ENCODE results near the gene ANKRD12. TPM values are rescaled to one million over a fixed set of nuclear protein-coding genes. Genes with fewer than 3 reads are reported as not detected.
A peak's percentile ranks its signal among the peaks of the same experiment; 100 is the strongest.

Gene ANKRD12
- polyA plus RNA-seq, 1 experiment = 10.4 TPM

DNA sequence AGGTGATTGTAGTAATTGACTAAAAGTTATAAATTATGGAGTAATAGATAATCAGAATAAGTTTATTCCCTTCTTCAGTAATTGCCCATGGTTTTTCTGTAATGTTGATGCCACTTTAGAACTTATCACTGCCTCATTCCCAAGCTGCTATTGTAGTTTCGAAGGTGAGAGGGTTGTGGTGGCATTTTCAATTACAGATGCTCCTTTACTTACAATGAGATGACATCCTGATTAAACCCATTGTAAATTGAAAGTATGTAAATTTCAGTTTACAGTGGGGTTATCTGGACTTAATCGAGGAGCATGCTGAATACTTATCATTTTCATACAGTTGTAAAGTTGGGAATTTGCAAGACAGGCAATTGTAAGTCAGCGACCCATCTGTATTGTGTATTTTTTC is 31.2 kb upstream of the ANKRD12 start:
- ChIA-PET POLR2A (interaction anchor here (0.9 kb wide), 1 partner anchor 11 kb away, joined by 6 read pairs; no protein-coding TSS in a partner anchor), CTCF (no interaction called here)
- Histone ChIP-seq H3K9me3 (ENCODE audit: control insufficient read depth, insufficient read depth, low read length) (peaks cover 3% of the 10 kb centered on the region; the same call in 1 of the 2 replicates), H3K27ac (ENCODE audit: low read depth, low read length) (no peak overlapping the region), H3K27me3 (ENCODE audit: control insufficient read depth, insufficient read depth, low read length) (no peaks in the 10 kb centered on the region), H3K4me3 (ENCODE audit: low read depth, low read length) (peak overlapping the region; percentile 83)
- no peak for DNase-seq (ENCODE audit: low read depth, low spot score)
- TF ChIP-seq CTCF (IDR thresholded peaks at IDR 0.05; ENCODE audit: low read depth, low read length) = no peak

DNA sequence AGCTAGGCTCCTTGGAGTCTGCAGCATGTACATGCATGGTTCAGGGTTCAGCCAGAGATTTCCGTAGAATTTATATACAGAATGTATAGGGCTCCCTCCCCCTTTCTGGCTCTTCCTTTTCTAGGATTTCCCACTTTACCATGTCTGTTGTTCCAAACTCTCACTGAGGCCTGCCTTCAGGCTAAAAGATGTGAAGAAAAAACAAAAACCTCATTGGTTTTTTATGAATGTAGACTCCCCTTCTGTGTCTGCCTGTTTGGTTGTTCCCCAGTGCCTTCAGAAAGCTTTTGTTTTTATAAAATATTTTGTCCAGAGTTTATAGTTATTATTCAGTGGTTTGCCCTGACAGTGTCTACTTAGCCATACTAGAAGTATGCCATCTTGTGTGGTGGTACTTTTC is 30.5 kb upstream of the ANKRD12 start:
- ChIA-PET POLR2A (no interaction called here), CTCF (interaction anchor here (0.7 kb wide), 1 partner anchor 33 kb away, joined by 3 read pairs; no protein-coding TSS in a partner anchor)
- no peaks in the 10 kb centered on the region for H3K27me3 ChIP-seq (ENCODE audit: control insufficient read depth, insufficient read depth, low read length)
- no peak for TF ChIP-seq CTCF (IDR thresholded peaks at IDR 0.05; ENCODE audit: low read depth, low read length)
- DNase-seq (ENCODE audit: low read depth, low spot score) = no peak
- peaks cover 3% of the 10 kb centered on the region; the same call in 1 of the 2 replicates for H3K9me3 ChIP-seq (ENCODE audit: control insufficient read depth, insufficient read depth, low read length)
- H3K27ac ChIP-seq (ENCODE audit: low read depth, low read length) = no peak overlapping the region
- peak overlapping the region; percentile 83 for H3K4me3 ChIP-seq (ENCODE audit: low read depth, low read length)

GRCh38 chr18:9106800-9107584 is 29.6 kb upstream of the ANKRD12 start:
- Histone ChIP-seq H3K27me3 (ENCODE audit: control insufficient read depth, insufficient read depth, low read length) (no peaks in the 10 kb centered on the region), H3K9me3 (ENCODE audit: control insufficient read depth, insufficient read depth, low read length) (peaks cover 3% of the 10 kb centered on the region; the same call in 1 of the 2 replicates), H3K4me3 (ENCODE audit: low read depth, low read length) (no peak overlapping the region; the same call in 1 of the 2 replicates), H3K27ac (ENCODE audit: low read depth, low read length) (no peak overlapping the region)
- ChIA-PET CTCF (no interaction called here), POLR2A (no interaction called here)
- no peak for TF ChIP-seq CTCF (IDR thresholded peaks at IDR 0.05; ENCODE audit: low read depth, low read length)
- no peak for DNase-seq (ENCODE audit: low read depth, low spot score)

- ChIA-PET CTCF (interaction anchor here (1.2 kb wide), 1 partner anchor 35 kb away, joined by 7 read pairs; no protein-coding TSS in a partner anchor), POLR2A (no interaction called here)
- H3K4me3 ChIP-seq (ENCODE audit: low read depth, low read length) = no peak overlapping the region
- no peak for DNase-seq (ENCODE audit: low read depth, low spot score)
- no peak overlapping the region for H3K27ac ChIP-seq (ENCODE audit: low read depth, low read length)
- no peaks in the 10 kb centered on the region for H3K9me3 ChIP-seq (ENCODE audit: control insufficient read depth, insufficient read depth, low read length)
- no peaks in the 10 kb centered on the region for H3K27me3 ChIP-seq (ENCODE audit: control insufficient read depth, insufficient read depth, low read length)
- no peak for TF ChIP-seq CTCF (IDR thresholded peaks at IDR 0.05; ENCODE audit: low read depth, low read length)
Measured at GRCh38 chr18:9108911-9109310, 27.7 kb upstream of the ANKRD12 start.

DNA sequence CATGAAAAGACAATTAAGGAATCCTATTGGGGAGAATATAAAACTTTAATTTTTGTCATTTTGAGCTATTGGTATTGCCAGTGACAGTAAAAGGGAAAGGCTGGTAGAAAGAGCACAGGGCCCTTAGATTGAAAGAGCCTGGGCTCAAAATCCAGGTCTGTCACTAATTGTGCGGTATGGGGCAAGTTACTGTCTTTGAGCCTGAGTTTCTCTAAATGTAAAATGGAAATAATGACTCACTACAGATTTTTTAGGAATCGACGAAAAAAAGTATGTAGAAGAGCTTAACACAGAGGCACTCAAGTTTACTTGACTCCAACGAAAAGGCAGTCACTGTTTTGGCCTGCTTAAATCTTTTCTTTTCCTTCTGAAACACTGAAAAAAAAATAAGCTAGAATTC is 27.1 kb upstream of the ANKRD12 start:
- no peak for DNase-seq (ENCODE audit: low read depth, low spot score)
- Histone ChIP-seq H3K4me3 (ENCODE audit: low read depth, low read length) (no peak overlapping the region), H3K27me3 (ENCODE audit: control insufficient read depth, insufficient read depth, low read length) (no peaks in the 10 kb centered on the region), H3K27ac (ENCODE audit: low read depth, low read length) (no peak overlapping the region), H3K9me3 (ENCODE audit: control insufficient read depth, insufficient read depth, low read length) (no peaks in the 10 kb centered on the region)
- ChIA-PET CTCF (interaction anchor here (0.5 to 1.2 kb wide), 3 partner anchors 36 to 707 kb away, joined by 3 to 7 read pairs (median 3); no protein-coding TSS in a partner anchor), POLR2A (interaction anchor here (0.9 kb wide), 1 partner anchor 27 kb away, joined by 3 read pairs; the partner anchor contains the start of gene ANKRD12)
- no peak for TF ChIP-seq CTCF (IDR thresholded peaks at IDR 0.05; ENCODE audit: low read depth, low read length)
